Myocyte (in vitro differentiated cells): Measurements from ENCODE around the gene TTC33. TPM values are rescaled to one million over a fixed set of nuclear protein-coding genes. Genes with fewer than 3 reads are reported as not detected.
A peak's percentile ranks its signal among the peaks of the same experiment; 100 is the strongest.
"Not testable (repeated sequence)": the region's sequence is repeated elsewhere in the genome, so short reads cannot be mapped to it uniquely, and the experiment has no call there.

ENCODE experiments used
- DNase-seq: peaks from one replicate; pipeline ENCODE4 v3.0.0-alpha.2; 2012; ENCODE audit warnings: low read depth
- total RNA-seq: library from RNA; depleted of rRNA; stranded (reverse); fragments of >200 nt; gene quantifications from 2 replicates; pipeline ENCODE4 v1.2.3, GENCODE V29; 2014

Gene TTC33
- total RNA-seq, 1 donor from 2014 or later = 26.7 TPM

DNA sequence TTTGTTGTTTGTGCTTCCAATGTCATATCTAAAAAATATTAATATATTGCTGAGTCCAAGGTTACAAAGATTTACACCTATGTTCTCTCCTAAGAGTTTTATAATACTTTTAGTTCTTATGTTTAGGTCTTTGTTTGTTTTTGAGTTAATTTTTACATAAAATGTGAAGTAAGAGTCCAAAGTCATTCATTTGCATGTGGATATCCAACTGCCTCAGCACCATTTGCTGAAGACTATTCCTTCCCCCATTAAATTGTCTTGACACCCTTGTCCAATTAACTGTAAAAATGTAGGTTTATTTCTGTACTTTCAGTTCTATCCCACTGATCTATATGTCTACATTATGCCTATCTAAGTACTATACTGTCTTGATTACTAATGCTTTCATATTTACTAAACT is 35.7 kb downstream of the TTC33 start:
- DNase-seq = no peak

DNA sequence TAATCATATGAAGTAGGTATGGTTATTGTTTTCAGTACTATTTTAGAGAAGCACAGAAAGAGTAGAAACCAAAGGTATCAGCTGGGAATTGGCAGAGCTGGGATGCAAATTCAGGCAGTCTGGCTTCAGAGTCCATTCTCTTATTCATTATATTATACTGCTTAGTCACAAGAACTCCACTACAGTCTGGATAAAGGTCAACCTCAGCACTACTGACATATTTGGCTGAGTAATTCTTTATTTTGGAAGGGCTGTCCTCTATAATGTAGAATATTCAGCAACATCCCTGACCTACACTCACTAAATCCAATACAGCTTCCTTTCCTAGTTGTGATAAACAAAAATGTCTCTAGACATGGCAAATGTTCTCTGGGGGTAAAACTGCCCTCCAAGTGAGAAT is 38.5 kb downstream of the TTC33 start:
- DNase-seq = no peak

DNA sequence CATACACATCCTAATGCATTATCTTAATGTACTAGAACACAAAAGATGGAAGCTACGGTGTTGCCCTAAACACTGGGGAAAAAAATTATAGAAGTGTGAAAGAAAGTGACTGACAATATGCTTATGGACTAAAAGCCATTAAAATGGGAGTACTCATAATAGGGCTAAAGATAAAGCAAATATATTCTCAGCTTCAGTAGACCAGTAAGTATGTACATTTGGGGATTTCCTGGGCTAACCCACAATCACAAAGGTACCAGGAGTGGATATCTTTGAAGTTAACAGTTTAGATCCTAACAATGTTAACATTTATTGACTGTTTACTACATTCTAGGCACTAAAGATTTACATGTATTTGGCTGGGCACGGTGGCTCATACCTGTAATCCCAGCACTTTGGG is 39.2 kb downstream of the TTC33 start:
- no peak for DNase-seq

DNA sequence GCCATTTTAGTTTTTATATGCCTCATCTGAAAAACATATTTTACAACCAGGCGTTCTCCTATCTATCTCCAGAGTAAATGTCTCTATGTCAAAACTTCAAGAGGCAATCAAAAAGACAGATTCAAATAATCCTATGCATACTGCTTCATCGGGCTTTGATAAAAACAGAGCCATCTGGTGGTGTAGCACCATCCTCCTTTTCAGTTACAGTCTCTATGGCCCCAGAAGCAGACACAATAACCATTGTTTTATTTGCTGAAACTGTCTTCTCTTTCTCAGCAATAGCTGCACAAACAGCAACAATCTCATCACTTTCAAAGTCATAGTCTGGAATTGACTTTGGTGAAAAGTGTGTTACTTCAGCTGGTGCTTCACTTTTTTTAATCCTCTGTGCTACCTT is 39.8 kb downstream of the TTC33 start:
- DNase-seq = no peak

DNA sequence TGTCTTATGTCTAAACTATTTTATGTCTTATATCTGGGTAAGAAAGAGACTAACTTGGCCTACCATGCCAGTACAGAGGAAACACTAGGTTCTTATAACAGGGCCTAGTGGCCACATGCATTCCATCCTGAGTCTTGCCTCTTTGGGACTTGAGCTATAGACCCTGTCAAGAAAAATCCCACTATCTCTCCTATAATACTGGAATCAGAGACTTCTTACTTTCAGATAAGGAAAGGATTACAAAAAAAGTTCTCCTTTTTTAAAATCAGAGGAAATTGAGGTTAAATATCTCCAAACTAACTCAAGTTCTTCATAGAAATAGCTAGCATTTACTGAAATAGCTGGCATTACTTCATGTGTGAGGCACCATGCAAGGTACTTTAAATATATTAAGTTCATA is 41.8 kb downstream of the TTC33 start:
- no peak for DNase-seq

GRCh38 chr5:40710575-40710974 is 45.2 kb downstream of the TTC33 start:
- not testable (repeated sequence) for DNase-seq

- not testable (repeated sequence) for DNase-seq
These were observed 50.3 kb downstream of the TTC33 start for GRCh38 chr5:40705484-40705883.

DNA sequence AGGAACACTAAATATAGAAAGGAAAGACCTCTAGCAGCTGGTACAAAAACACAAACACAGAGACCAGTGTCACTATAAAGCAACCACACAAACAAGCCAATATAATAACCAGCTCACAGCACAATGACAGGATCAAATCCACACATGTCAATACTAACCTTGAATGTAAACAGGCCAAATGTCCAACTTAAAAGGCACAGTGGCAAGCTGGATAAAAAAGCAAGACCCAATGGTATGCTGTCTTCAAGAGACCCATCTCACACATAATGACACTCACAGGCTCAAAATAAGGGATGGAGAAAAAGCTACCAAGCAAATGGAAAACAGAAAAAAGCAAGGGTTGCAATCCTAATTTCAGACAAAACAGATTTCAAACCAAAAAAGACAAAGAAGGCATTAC is 53.7 kb downstream of the TTC33 start:
- DNase-seq = peak; percentile 36

- no peak for DNase-seq
These were observed 55.5 kb downstream of the TTC33 start for GRCh38 chr5:40700116-40700782.

DNA sequence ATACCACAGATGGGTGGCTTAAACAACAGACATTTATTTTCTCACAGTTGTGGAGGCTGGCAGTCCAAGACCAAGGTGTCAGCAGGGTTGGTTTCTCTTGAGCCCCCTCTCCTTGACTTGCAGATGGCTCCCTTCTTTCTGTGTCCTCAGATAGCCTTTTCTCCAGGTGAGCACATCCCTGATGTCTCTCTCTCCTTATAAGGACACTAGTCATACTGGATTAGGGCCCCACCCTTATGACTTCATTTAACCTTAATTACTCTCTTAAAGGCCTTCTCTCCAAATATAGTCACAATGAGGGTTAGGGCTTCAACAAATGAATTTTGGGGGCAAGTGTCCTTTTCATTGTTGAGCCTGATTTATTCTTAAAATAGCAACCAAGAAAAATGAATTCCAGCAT is 61.3 kb downstream of the TTC33 start:
- no peak for DNase-seq

- DNase-seq = no peak
These were observed 63.9 kb downstream of the TTC33 start for GRCh38 chr5:40691894-40692293.

DNA sequence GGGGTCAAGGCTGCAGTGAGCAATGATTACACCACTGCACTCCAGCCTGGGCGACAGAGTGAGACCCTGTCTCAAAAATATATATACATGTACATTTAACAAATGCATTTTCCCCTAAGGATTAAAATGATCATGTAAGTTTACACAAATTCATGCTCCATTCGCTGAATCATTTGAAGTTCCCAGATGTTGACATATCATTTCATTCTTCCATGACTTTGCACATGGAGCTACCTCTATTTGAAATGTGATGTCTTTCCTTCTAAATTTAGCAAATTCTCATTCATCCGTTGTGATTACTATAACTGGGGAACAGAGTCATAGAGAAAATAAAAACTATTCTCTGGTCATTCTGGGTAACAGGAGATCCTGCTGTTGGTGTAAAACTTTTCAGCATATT is 65.5 kb downstream of the TTC33 start:
- DNase-seq = no peak

GRCh38 chr5:40689438-40689837 is 66.3 kb downstream of the TTC33 start:
- DNase-seq = peak; percentile 85

DNA sequence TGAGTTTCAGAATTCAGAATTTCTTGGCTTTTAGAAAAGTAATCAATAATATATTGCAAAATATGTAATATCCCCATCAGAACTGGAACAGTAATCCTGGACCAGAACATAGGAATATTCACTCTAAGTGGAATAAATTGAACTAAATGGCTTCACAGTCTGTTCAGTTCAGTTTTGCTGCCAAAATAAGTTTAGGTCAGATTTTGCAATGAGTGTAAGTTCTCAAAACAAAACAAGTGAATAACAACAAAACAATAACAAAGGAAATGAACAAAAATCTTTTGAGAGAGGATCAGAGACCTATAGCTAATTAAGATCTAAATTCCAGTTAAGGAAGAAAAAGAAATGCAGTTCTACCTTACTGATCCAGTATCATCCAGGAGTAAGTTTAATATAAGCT is 66.8 kb downstream of the TTC33 start:
- no peak for DNase-seq

- peak; percentile 91 for DNase-seq
These were observed 67.5 kb downstream of the TTC33 start for GRCh38 chr5:40688127-40688761.

- no peak for DNase-seq
These were observed 68.4 kb downstream of the TTC33 start for GRCh38 chr5:40687321-40687720.

- DNase-seq = no peak
These were observed 69.7 kb downstream of the TTC33 start for GRCh38 chr5:40685976-40686486.

GRCh38 chr5:40685193-40685592 is 70.6 kb downstream of the TTC33 start:
- DNase-seq = no peak

DNA sequence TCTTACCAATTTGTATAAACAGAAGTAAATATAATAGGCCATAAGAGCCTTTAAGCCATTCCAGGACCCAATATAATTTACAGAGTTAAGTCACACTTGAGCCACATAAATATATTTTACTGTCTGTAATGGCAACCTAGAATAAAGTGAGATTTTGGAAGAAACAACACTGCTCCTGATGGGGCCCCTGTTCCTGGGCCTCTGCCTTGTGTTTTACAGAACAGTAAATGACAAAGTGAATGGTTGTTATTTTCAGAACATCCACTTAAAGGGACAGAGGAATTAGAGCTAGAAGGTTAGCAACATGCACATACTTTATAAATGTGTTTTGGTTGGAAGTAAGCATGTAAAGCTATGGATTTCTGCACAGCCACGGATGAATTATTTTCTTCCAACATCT is 72.5 kb downstream of the TTC33 start:
- DNase-seq = no peak

DNA sequence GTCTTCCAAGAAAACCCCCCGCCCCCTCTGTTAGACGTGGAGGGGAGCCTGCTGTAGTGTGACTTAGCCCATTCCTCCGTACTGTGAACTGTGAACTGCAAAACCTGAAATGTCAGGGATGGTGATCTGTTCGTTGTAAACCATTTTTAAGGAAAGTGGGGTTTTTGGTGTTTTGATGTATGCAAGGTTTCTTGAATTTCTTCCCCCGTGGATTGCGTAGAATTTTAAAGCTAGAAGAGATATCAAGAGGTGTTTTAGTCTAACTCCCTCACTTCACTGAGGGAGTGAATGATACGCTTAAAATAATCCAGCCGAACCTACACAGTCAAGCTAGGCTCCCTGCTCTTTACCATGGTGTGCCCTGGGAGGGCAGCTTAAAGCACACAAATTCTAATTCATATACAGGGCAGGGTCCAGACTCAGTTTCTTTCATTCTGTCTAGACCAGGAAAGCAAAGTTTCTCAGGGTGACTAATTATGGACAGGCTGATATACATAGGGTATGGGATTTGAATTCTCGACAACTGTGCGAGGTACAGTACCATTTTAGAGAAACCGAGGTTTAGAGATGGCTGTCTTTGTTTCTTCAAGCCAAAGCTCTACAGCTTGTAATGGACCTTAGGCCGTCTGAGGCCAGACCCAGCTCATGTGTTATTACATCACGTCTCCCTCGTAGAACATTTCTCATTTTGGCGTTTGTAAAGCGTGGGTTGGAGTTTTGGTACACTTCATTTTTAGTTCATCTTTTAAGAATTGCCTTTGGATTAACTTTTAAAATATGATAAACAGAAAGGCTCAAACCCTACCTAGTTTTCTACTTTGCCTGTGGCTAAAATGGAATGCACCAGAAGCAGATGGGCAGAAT is 73.4 kb downstream of the TTC33 start:
- peak; percentile 50 for DNase-seq

DNA sequence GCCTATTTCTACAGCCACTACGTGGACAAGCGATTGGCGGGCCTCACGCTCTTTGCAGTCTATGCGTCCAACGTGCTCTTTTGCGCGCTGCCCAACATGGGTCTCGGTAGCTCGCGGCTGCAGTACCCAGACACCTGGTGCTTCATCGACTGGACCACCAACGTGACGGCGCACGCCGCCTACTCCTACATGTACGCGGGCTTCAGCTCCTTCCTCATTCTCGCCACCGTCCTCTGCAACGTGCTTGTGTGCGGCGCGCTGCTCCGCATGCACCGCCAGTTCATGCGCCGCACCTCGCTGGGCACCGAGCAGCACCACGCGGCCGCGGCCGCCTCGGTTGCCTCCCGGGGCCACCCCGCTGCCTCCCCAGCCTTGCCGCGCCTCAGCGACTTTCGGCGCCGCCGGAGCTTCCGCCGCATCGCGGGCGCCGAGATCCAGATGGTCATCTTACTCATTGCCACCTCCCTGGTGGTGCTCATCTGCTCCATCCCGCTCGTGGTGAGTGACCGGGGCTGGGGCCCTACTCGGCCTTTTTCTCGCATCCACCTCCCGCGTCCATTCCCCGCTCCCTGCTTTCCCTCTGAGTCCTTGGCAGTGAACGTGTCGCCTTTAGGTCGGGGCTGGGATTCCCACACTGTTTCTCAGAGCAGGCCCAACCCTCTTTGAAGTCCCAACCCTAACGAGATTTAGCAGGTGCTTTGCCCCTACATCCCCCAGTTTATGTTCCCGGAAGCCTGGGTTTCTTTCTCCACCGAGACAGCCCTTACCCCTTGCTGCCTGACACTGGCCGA is 74.2 kb downstream of the TTC33 start:
- peak; percentile 54 for DNase-seq
